ENCODE measurements around the gene ISM1.

ISM1 gene

DNA sequence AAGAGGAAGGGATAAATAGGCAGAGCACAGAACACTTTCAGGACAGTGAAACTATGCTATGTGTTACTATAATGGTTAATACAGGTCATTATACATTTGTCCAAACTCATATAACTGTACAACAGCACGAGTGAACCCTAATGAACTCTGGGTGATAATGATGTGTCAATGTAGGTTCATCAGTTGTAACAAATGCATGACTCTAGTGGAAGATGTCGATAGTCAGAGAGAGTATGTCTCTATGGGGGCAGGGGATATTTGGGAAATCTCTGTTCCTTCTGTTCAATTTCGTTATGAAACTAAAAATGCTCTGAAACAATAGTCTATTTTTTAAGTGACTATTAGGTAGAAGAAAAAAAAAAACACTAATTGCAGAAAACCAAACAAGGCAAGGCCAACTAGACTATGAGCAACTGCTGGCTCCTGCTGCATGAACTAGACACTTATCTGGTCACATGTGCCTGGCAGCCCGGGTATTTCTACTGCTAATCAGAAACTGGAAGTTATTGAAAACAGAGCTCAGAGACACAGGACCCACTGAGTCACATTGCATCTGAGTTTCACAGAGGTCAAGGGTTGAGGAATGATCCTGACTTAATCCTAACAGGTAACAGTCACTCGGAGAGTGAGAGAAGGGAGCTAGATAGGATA is 97.9 kb downstream of the ISM1 start:
- no peak for DNase-seq

DNA sequence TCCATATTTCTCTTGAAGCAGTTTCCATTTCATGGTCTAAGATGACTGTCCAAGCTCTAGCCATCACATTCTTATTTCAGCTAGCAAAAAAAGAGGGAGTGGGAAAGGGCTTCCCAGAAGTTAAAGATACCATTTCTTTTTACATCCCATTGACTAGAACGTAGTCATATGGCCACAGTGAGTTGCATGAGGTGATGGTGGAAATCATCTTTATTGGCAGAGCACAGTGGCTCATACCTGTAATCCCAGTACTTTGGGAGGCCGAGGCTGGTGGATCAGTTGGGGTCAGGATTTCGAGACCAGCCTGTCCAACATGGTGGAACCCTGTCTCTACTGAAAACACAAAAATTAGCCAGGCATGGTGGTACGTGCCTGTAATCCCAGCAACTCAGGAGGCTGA is 99.6 kb downstream of the ISM1 start:
- DNase-seq = no peak

- no peak for DNase-seq
Observed at GRCh38 chr20:13321416-13321815, 100.3 kb downstream of the ISM1 start.

DNA sequence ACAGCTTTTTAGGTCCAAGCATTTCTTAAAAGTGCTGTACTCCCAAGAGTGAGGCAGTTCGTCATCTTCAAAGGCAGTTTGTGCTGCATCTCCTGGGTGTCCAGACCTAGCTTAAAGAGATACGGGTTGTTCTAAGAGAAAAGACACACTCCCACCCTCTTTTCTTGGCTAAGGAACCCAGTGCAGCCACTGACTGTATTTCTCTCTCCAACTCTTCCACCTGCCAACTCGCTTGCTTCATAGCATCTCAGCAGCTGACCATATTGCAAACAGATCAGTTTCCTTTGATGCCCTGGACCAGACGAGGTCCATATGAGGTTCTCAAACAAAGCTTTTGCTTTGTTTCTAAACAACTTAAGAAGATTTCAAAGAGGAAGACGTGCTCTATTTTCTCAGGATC is 101.1 kb downstream of the ISM1 start:
- DNase-seq = no peak

DNA sequence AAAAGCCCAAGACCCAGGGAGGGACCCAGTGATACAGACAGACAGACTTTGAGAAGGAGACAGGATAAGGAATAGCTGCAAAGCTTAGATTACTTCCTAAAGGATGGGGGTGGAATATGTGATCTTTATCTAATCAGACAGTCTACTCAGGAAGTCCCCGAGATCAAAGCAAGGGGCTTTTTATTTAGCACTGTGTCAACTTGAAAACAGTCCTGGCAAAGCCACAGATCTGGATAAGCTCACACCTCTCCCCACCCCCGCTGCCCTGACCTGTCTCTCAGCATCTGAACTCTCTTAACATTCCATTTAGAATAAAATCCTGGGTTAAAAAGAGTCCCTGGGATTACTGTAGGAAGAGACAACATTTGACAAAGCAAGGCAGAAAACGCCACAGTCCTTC is 101.5 kb downstream of the ISM1 start:
- no peak for DNase-seq

- no peak for DNase-seq
Observed at GRCh38 chr20:13325033-13325432, 104.0 kb downstream of the ISM1 start.

DNA sequence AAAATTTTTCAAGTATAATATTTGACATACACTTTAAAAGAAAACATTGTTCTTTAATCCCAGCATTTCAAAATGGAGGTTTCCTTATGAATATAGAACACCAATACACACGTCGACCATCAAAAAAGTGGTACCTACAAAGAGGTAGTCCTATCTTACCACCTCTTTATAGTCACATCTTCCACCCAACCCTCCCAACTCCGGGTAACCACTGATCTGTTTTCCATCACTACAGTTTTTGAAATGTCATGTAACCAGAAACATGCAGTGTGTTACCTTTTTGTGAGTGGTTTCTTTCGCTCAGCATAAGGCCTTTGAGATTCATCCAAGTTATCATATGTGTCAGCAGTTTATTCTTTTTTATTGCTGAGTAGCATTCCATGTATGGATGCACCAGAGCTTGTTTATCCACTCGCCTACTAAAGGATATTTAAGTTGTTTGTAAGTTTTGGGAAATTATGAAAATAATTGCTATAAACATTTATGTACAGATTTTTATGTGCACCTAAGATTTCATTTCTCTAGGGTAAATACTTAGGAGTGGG is 104.8 kb downstream of the ISM1 start:
- no peak for DNase-seq

DNA sequence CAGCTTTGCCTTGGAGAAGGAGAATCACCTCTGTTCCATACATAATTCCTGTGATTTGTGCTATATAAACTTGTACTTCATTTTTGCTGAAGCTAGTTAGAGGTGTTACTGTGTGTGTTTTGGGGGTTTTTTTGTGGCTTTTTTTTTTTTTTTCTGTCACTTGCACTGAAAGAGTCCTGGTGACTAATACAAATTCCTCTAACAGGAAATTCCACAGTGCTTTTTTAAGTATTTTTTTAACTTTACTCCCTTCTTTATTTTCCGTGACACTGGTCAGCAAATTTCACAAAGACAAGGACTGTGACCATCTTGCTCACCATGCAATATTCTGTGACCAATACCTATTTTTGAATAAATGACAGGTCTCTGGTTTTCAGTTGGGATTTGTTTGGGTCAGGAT is 110.5 kb downstream of the ISM1 start:
- no peak for DNase-seq

GRCh38 chr20:13333036-13333435 is 112.0 kb downstream of the ISM1 start:
- no peak for DNase-seq

- DNase-seq = no peak
Observed at GRCh38 chr20:13333793-13334192, 112.7 kb downstream of the ISM1 start.

GRCh38 chr20:13336308-13337089 is 115.4 kb downstream of the ISM1 start:
- DNase-seq = no peak

- no peak for DNase-seq
Observed at GRCh38 chr20:13337090-13337784, 116.2 kb downstream of the ISM1 start.

- DNase-seq = no peak
Observed at GRCh38 chr20:13338097-13338661, 117.1 kb downstream of the ISM1 start.

DNA sequence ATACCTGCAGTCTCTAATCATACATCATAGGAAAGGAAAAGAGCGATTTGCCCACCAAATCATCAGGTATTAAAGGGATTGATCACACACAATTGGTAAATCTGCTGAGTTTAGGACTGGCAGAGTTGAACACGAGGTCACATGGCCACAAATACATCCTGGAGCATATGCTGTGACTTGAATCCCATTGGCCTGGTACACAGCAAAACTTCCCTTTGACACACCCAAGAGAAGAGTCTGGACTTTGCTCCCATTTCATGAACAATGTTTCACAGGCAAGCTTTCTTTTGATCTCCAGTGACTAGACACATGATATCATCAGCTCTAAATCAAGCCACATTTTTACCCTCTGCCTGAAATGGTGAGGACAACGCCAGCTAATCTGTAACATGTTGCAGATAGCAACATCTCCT is 117.9 kb downstream of the ISM1 start:
- no peak for DNase-seq

DNA sequence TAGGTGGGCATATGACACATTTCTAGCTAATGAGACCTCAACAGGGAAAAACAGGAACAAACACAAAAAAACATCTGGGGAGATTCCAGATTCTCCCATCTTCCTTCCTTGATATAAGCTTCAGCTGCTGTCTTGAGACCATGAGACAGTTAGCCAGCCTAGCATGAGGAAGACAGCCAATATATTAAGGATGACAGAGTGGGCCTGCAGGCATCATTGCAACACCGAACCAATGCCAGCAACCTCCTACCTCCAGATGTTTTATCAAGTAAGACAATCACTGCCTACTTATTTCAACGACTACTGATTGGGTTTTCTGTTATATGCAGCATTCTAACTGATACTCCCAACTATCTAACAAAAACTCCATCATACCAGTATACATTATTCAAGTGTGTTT is 119.0 kb downstream of the ISM1 start:
- no peak for DNase-seq

GRCh38 chr20:13341737-13342393 is 120.8 kb downstream of the ISM1 start:
- DNase-seq = no peak

DNA sequence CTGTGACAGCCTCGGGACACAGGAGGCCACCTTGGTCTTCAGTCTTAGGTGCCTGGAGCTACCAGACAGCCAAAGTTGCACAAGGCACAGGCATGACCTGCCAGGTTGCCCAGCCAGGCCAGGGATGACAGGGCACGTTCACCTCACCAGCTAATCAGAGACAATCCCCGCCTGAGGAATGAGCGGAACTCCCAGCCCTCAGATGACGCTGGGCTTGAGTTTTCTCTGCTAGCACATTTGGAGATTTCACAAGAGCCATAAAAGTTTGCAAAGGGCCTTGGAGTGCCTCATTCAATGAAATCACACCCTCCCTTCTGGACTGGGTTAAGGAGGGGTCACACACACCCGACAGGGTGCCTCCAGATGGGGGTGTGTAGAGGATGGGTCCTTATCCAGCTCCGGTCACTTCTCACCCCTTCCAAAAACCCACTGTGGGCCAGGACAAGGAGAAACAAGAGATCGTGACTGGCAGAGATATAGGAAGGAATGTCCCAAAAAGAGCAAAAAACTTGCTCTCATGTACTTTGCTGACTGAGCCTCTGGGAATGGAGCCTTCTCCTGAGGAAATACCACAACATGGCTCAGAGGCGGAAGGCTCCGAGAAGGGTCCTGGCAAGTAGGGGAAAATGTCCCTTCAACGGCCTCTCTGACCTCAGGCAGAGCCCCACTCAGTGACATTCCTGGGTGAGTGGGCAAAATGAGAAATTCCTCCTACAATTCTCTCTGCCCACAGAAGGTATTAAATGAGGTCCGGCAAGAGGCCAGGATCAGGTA is 121.6 kb downstream of the ISM1 start:
- no peak for DNase-seq

DNA sequence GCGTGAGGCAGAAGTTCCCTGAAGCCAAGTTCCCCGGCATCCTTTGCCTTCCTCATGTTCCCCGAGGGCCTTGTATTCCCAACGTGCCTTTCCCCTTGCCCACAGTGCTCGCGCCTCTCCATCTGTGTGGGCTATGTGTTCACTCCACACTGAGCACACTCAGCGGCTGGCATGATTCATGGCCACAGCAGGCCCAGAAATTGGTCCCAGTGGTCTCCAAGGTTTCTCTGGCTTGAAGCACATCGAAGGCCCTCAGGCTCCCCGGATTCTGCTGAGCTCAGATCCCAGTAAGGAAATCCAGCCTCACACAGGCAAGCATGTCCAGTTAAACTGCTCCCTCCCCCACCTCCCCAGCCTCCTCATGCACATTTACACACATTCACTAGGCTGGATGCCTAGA is 123.6 kb downstream of the ISM1 start:
- no peak for DNase-seq

- no peak for DNase-seq
Observed at GRCh38 chr20:13348311-13349234, 127.5 kb downstream of the ISM1 start.

- no peak for DNase-seq
Observed at GRCh38 chr20:13349235-13349604, 128.1 kb downstream of the ISM1 start.
